Measurements from ENCODE around the gene PRDM16.

Gene PRDM16

DNA sequence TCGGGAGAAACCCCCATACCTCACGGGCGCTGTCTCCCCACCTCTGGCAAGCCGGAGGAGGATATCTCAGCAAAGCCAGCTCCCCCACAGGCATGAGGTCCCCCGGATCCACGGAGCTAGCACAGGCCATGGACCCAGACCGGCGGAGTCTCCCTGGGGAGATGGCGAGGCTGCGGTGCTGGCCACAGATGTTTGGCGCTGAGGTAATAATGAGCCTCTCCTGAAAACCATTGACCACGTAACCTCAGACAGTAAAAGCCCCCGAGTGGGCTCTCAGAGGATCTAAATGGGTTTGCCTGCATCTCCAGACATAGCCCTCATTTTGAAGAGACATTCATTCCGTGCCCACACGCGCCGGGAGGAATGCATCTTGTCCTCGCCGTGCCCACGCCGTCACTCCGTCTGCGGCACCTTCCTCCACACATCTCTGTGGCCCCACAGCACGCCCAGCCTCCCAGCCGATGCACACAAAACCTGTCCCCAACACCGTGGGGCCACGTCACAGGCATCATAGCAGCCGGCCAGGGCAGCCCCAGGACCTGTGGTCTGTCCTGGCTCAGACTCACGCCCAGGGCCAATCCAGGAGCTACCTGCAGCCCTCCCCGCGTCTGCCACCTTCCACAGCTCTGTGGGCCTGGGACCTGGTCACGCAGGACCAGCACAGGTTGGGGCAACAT lies 150.9 kb downstream of the PRDM16 start:
- DNase-seq (ENCODE audit: low spot score), result no peak
- FAIRE-seq, result no peak

DNA sequence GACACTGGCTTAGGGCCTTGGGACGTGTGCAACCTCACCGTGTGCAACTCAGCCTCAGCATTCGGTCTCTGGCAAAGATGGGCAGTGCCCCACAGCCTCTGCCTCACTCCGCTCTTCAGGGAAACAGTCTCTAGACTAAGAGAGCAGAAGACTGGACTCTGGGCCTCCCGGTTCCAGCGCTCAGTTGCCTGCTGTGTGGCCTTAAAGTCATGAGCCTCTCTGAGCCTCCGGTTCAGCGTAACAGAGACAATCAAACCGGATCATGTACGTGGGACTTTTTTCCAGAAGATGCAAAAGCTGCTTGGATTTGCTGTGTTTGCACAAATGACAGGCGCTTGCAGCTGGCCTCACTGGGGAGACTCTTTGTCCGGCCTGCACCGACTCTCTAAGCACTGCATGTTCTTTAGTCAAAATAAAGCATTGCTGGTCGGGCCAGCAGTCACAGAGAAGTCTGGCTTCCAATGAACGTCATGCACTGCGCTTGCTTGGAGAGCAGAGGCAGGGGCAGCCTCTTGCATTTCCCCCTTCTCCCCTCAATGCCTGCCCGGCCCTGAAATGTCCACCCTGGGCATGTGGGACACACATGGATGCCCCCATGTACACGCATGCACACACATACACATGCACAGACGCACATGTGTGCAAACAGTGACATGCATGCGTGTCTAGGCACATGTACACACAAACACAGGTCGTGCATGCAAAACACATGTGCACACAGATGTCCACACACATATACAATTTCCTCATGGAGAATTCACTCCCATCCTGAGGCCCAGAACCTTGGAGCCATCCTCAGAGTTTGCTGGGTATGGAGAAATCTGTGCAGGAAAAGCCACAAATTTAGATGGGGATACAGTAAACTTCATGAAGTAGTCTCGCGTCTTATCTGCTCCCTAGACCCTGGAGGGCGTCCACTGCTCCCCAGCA lies 152.4 kb downstream of the PRDM16 start:
- DNase-seq (ENCODE audit: low spot score) (no peak), FAIRE-seq (no peak)

DNA sequence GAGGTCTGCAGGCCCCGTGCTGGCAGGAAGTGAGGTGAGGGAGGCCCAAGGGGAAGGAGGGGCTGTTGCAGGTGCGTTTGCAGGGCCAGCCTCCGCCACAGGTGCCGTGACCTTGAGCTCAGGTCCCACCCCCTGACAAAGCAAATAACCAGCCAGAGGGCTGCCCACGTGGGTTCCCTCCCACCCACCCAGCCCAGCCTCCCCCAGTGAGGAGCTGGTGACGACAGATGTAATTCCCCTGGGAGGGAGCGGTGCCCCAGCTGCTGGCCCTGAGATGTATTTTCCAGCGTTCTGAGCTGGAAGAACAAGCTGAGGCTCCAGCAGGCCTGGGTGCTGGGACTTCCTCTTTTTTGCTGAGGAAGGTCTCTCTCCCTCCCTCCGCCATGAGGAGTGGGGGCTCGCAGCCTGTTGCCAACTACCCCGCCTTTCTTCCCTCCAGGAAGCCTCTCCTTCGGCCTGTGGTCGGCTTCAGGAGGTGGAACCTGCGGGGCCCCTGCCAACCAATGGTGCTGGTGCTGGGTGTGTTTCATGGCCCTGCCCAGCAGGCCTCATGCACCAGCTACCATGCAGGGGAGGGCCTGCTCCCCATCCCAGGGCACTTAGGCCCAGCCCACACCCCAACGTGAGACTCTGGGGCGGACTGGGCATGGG lies 153.2 kb downstream of the PRDM16 start:
- FAIRE-seq (no peak), DNase-seq (ENCODE audit: low spot score) (no peak)

DNA sequence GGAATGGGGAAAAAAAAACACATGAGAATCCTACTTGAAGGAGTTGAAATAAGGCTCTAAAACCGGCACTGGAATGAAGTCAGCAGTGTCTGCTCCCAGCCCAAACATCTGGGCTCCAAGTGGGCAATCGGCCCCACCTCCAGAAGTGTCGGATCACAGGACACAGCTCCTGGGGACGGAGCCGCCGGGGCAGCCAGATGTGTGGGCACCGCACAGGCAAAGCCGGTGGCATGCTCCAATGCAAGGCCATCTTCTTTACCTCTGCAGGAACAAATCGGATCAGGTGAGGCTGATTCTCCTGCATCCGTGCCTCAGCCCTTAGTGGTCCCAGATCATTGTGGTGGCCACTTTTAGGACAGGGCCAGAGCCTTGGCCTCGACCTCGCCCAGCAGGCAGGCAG lies 156.7 kb downstream of the PRDM16 start:
- DNase-seq (ENCODE audit: low spot score) (no peak), FAIRE-seq (no peak)

DNA sequence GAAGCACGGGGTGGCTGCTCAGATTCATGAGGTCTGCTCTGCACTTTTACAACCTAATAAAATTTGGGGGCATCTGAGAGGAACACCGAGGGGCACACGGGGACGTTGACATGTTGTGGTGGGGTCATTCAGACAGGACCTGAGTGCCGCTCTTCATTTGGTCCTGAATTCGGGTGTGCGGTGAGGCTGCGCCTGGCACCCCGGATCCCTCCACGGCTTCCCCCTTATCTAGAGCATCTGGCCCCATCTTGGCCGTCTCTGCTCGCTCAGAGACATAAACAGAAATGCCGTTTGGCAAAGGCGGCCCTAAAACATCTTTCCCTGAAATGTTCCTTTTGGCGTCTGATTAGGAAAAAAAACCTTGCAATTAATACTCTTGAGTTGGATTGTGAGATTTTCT lies 157.2 kb downstream of the PRDM16 start:
- no peak for DNase-seq (ENCODE audit: low spot score)

DNA sequence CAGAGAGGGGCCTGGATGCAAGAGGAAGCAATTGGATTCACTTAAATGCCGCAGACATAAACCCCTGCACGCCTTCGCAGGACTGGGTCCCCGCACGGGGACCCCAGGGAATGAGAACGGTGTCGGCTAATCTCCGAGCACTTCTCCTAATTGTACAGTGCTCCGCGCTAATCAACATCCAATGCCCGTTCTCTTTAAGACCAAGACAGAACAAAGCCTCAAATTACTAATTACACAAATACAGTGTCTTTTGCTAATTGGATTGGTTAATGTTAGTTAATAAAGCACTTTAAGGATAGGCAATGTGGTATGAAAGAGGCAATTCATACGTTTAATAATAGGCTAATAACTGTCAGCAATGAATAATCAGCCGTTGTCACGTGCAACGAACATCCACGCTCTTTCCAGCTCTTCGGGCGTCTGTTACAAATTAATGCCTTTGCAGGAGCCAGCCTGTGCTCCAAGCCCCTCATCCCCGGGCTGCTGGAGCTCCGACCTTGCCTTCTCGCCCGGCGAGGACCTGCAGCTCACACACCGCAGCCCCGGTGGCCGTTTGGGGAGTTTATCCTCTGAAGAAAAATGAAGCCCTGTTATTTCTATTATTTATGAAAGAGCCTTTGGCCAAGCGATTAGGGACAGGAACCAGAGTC lies 157.8 kb downstream of the PRDM16 start:
- DNase-seq (ENCODE audit: low spot score), result no peak

More for the DNA sequence above, 157.2 kb downstream of the PRDM16 start:
- FAIRE-seq, result no peak

DNA sequence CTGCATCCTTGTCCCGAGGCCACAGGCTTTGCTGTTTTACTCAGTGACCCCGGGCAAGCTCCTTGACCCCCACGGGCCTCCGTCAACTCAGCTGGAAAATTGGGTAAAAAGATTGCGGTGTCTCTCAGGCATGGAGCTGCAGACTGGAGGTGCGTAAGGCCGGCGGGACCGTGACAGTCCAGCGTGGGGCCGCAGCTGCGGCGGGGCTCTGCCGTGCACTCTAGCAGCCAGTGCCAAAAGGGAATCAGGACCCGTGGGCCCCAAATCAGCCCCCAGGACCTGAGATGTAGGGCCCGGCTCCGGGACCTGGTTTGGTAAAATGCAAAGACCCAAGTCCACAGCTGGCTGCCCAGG lies 158.3 kb downstream of the PRDM16 start:
- DNase-seq (ENCODE audit: low spot score) (no peak), FAIRE-seq (no peak)

More for the DNA sequence above, 157.8 kb downstream of the PRDM16 start:
- no peak for FAIRE-seq

DNA sequence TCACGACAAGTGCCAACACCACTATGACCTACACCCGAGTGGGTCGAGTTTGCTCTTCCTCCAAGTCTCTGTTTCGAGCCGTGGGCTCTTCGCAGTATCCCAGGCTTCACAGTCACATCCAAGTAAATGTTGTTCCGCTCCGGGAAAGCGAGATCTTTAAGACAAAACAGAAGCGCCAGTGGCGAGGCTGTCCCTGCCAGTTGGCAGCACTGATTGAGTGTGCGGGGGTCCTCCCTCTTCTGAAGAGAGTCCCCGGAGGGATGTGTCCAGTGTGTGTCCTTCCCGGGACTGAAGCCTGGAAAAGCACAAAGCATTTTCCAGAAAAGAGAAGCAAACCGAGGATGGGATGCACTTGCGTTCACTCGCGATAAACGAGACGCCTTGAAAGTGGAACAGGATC lies 158.9 kb downstream of the PRDM16 start:
- FAIRE-seq, result no peak
- no peak for DNase-seq (ENCODE audit: low spot score)

DNA sequence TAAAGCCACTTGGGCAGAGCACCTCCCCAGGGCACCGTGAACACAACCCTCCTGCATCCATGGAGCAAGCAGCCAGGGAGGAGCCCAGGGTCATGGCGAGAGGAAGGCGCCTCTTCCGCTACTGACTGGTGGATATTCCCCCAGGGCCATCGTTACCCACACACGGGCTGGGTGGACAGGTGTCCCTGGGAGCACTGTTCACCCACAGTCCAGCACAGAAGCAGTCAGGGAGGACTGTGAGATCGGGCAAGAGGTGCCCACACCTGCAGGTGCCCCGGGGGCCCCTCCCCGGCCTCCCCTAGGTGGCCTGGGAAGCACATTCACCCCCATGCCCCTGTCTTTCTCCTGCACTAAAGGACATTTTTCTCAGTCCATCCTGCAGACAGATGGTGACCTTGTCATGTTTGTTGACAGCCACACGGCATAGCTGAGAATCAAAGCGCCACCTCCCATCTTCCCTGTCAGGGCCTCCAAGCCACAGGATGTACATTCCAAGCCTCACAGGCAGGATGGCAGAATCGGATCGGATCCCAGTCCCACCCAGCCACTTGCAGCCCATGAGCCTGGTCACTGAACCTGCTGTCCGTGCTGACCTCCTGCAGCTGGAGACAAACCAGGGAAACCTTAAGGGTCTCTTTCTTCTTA lies 160.2 kb downstream of the PRDM16 start:
- no peak for DNase-seq (ENCODE audit: low spot score)
- FAIRE-seq, result no peak

DNA sequence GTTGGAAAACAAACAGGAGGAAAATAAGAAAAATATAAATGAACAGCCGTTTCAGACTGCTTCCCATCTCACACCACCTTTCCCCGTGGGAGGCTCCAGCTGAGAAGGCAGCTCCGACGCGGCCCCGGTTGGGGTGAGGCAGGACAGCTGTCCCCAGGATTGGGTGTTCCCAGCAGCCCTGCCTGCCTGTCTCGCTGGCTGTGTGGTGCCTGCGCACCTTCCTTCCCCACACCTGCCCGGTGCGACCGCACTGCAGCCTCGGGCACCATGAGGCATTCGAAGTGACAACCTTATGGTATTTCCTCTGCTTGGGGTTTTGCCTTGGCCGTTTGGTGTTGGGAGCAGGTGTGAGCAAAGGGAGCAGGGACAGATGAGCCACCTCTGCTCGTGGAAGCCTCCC lies 161.6 kb downstream of the PRDM16 start:
- DNase-seq (ENCODE audit: low spot score) (no peak), FAIRE-seq (no peak)

DNA sequence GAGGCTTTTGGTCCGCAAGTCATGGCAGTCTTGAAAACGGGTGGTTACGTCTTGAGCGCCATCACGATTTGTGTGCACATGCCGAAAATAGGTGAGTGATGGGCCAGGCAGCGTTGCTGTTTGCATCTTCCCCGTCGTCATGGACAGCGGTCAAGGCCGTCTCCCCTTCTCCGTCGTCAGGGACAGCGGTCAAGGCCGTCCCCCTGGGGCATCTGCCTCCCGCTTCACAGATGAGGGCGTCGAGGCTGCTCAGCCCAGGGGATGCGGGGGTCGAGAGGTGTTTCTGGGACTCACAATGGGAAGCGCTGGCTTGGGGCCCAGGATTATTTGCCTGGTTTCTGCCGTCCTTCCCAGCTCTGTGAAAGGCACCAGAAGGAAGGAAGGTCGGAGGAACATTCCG lies 162.2 kb downstream of the PRDM16 start:
- no peak for DNase-seq (ENCODE audit: low spot score)
- FAIRE-seq, result no peak

DNA sequence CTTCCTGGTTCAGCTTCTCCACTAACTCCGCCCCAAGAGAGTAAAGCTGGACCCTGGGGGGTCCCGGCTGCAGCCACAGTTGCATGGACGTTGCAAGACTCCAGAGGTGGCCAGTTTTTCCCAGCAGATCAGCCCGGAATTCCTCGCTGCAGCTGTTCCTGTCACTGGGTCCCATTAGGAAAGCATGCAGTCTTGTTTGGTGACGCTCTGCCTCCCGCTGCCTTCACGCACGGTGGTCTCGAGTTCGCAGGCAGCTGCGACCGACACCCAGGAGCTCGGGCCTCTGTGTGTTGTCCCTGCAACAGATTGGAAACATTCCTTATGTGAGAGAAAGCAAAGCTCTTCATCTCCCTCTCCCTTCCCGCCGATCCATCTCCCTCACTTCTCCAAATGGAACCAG lies 162.8 kb downstream of the PRDM16 start:
- no peak for FAIRE-seq

DNA sequence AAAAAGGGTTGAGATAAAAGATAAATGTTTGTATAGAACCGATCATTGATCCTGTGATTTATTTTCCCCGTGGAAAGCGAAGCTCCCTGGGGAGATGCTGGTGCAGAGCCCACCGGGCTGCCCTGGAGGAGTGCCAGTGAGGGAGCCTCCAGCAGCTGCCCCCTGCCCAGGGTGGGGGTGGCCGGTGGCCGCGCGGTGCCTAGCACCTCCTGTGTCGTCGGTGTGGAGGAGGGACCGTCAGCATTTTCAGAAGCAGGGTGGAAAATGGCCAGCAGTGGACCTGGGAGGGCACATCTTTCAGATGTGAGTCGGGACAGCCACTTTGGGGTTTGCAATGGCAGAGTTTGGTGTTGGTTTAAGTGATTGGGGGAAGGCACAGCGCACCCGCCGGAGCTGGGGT lies 164.0 kb downstream of the PRDM16 start:
- FAIRE-seq (no peak), DNase-seq (ENCODE audit: low spot score) (no peak)

More for the DNA sequence above, 162.8 kb downstream of the PRDM16 start:
- DNase-seq (ENCODE audit: low spot score), result no peak

DNA sequence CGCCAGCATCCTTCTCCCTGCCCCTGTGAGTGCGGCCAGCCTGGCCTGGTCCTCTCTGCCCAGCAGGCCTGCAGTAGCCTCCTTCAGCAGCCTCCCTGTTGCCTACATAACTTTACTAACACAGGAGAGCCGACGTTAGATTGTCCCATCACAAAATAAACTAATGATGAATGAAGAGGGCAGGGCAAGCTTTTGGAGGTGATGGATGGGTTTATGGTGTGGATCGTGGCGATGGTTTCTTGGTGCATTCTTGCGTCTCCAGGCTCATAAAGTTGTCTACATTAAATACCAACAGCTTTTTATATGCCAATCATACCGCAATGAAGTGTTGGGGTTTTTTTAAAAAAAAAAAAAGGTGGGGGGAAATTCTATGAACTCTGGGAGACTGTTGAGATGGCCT lies 164.5 kb downstream of the PRDM16 start:
- FAIRE-seq, result no peak
- no peak for DNase-seq (ENCODE audit: low spot score)

DNA sequence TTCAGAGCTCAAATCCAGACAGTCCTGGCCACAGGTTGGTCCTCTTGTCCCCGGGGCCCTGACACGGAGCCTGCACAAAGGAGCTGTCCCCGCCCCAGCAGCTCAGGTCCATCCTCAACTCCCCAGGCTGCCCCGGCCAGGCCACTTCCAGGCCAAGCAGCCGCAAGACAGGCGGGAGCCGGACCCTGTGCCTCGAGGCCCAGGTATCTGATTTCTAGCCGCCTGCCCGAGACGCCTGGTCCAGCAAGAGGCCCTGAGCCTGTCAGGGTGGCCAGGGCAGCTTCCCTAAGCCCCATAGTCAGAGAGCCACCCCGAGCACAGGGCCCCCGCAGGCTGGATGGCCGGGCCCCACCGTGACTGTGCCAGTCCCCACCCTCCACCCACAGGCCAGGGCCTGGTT lies 165.3 kb downstream of the PRDM16 start:
- no peak for DNase-seq (ENCODE audit: low spot score)
- FAIRE-seq, result no peak

DNA sequence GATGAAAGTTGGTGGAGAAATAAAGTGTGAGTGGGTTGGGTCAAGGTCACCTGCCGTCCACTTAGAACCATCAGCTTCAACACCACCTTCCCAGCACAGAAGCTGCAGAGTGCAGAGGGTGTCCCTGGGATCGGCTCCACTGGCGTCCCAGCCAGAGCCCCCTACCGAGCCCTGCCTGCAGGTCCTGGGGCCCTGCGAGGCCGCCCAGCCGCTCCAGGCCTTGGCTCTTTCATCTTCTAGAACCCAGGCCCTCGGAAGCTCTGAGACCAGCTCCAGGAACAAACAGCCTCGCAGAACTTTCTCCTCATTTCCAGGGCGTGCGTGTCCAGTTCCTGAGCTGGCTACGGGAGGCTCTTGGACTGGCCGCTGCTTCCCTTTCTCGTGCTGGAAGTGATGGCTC lies 166.0 kb downstream of the PRDM16 start:
- FAIRE-seq, result no peak
- DNase-seq (ENCODE audit: low spot score), result no peak

DNA sequence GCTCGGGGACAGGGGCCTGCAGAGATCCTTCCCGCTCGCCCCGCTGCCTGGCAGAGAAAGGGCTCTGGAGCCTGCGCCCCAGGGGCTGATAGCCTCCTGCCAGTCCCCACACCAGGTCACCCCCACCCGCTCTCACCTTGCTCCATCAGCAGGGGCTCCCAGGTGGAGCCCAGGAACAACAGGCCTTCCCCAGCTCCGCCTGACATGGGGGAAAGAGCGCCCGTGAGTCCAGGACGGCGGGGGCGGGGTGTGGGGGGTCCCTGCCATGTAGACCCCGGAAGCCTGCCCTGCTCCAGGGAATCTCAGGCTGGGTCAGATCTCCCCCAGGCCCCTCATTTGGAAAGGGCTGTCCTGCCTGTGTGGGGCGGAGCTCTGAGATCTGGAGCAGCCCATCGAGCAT lies 166.5 kb downstream of the PRDM16 start:
- FAIRE-seq, result no peak
- DNase-seq (ENCODE audit: low spot score), result no peak

DNA sequence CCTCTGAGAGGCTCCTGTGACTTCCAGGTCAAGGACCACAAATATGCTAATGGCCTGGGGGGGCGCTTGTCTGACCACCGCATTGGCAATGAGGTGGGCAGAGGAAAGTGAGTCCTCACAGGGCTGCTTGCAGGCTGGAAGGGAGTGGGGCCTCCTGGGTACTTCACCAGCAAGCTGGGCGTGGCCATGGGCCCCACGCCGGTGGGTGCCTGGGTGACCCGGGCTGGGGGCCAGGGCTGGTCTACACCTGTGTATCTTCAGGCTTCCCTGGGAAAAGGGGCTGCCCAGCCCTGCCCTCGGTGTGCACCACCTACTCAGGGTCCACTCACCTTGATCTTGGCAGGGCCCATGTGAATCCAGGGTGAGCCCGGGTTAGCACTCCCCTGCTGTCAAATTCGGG lies 167.4 kb downstream of the PRDM16 start:
- FAIRE-seq (no peak), DNase-seq (ENCODE audit: low spot score) (no peak)

DNA sequence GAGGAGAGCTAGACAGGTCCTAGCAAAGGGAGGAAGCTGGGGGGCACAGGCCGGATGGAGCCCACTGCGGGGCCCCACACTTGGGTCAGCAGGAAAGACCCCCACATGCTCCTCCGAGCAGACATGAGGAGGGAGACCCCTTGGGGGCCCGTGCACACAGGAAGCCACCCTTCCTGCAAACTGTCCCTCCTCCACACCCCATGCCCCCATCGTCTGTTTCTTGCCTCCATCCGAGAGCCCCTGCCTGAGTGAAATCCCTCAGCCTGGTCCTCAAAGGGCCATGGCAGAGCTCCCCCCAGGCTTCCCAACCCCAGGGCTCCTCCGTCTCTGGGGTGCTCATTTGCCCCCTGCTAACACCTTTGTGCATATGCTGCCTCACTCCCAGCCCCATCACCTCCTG lies 168.0 kb downstream of the PRDM16 start:
- no peak for DNase-seq (ENCODE audit: low spot score)
- no peak for FAIRE-seq

DNA sequence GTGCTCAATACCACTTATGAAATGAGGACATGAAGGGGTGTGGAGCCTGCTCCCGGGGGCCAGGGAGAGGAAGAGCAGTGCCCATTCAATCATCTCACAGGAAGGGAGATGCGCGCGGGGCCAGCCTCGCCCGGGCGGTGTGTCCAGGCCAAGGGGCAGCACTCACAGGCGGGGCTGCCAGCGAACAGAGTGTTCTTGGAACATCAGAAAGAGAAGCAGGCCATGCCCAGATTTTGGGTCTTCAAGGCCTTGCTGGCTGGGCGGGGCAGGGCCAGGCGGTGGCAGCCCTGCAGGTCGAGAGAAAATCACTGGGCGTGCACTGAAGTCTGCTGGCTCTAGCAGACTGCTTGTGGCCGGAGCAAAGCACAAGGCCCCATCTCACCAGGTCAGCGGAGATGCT lies 168.6 kb downstream of the PRDM16 start:
- DNase-seq (ENCODE audit: low spot score) (no peak), FAIRE-seq (no peak)

DNA sequence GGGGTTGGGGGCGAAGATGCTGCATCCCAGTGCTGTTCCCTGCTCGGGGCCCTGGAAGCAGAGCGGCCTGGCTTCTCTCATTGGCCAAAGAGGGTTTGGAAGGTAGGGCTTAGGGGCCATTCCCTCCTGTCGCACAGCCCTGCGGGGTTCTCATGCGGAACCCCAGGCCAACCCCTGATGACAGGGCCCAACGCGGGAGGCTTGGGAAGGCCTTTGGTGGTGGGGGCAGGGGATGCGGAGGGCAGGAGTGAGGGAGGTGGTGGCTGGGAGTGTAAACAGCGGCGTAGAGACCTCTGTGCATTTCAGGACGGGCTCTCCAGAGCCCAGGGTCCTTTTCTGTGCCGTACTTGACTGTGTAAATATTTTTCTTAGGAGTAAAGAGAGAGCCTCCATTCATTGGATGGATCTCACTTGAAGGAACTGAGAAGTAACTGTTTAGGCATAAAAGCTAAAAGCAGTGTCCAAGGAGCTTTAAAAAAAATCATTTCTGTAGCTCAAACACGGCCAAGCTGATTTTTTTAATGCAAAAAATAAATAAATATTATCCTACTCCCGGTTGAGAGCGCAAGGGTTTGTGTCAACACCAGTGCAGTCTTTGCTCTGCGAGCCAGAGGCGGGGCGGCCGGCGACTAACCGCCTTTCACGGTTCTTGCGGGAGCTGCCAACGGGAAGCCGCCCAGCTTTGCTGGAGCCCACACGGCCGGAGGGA lies 169.1 kb downstream of the PRDM16 start:
- no peak for DNase-seq (ENCODE audit: low spot score)
- no peak for FAIRE-seq

All from urothelium cell line (cell line).